Cardiac fibroblast (primary cell): ENCODE data around the gene KCNJ1.

Experiments used
- DNase-seq, 2 donors: peaks; one replicate each; pipeline versions ENCODE4 v3.0.0 to v3.0.0-alpha.2; 2010; ENCODE audit warnings: low read depth in 2 of 2
- H3K4me3 ChIP-seq, 2 donors: replicated peaks in 1 of 2; 1 replicate in 1 of 2; 2 replicates in 1 of 2; pipeline ENCODE4 v1.5.1; 2011; ENCODE audit warnings: low read depth in 2 of 2, low read length in 2 of 2, mild to moderate bottlenecking in 2 of 2, moderate library complexity in 1 of 2
- TF ChIP-seq, protein P1 (sequence below): IDR thresholded peaks from one replicate; pipeline ENCODE4 v1.5.1; 2011; ENCODE audit warnings: low read depth, mild to moderate bottlenecking, low read length, inconsistent platforms

KCNJ1 gene

DNA sequence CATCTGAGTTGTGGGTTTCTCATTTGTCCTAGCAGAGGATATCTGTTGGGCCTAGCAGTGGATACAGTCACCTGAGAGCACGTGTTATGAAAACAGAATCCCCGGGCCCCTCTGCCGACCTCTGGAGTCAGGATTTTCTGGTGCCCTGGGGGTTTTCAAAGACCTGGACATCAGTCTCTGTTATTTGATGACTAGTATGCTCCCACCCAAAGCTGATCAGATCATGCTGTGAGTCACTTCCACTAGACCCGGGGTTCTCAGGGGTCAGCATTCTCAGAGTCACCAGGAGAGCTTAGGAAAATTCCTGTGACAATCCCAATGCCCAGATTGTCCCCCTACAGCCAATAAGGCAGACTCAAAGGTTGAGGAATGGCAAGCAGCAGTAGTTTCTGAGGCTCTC is 38.7 kb downstream of the KCNJ1 start:
- TF ChIP-seq, protein P1, sequence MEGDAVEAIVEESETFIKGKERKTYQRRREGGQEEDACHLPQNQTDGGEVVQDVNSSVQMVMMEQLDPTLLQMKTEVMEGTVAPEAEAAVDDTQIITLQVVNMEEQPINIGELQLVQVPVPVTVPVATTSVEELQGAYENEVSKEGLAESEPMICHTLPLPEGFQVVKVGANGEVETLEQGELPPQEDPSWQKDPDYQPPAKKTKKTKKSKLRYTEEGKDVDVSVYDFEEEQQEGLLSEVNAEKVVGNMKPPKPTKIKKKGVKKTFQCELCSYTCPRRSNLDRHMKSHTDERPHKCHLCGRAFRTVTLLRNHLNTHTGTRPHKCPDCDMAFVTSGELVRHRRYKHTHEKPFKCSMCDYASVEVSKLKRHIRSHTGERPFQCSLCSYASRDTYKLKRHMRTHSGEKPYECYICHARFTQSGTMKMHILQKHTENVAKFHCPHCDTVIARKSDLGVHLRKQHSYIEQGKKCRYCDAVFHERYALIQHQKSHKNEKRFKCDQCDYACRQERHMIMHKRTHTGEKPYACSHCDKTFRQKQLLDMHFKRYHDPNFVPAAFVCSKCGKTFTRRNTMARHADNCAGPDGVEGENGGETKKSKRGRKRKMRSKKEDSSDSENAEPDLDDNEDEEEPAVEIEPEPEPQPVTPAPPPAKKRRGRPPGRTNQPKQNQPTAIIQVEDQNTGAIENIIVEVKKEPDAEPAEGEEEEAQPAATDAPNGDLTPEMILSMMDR = no peak
- no peak overlapping the region for H3K4me3 ChIP-seq
- no peak for DNase-seq

DNA sequence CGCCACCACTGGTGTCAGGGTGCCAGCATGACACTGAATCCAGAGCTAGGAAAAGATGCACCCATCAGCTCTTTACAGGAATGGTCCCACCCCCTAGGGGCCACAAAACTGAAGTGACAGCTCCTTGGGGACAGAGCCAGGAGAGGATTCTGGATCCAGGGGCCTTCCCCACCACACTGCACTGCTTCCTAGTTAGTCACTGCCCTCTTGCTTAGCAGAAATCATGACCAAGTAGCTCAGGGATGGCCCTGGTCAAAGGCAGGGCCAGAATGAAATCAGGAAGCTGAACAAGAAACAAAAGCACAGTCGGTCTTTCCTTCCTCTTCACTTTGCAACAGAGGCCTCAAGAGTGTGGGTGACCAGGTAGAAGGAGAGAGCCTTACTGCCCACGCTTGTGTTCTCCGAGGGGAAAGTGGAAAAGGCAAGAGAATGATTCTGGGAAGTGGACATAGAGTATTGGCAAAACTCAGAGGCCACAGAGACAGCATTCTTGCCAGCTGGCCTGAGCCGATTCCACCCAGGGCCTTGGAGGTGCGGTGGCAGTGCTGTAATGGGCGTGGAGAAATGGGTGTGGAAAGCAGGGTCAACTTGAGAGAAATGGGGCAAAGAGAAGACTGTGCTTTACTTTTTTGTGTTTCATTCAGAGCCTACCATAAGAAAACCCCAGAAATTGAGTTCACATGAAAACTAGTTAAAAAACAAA is 39.8 kb downstream of the KCNJ1 start:
- TF ChIP-seq, protein P1 = no peak
- DNase-seq = no peak
- H3K4me3 ChIP-seq = no peak overlapping the region

DNA sequence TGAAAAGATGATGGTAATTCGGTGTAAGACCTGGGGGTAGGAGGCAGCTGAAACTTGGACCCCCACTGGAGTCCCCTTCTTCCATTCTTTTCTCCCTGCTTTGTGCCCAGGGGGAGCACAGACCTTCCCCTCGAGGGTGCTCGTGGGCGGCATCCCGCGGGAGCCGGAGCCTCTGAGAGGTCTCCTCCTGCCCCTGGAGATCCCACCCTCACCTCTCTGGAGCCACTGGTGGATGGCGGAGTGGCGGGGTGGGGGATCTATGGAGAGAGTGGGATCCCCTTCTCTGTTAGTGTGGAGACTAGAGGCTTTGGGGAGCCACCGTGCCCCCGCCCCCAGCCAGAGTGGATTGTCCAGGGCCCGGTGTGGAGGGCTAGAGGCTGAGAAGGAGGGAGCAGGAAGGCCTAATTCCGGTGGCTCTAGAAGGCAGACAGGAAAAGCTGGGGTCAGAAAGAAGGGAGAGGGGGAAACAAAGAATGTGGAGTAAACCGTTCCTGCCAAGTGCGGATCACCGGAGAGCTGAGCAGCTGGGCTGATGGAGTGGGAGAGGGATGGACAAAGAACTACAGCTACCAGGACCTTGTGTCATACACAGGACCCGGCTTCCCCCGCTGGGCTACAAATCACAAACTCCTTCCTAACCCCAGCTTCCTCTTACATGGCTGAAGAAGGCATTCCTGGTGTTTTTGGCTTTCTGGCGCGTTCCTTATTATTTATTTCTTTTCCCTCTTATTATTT is 41.9 kb downstream of the KCNJ1 start:
- H3K4me3 ChIP-seq = no peak overlapping the region
- TF ChIP-seq, protein P1 = no peak
- no peak for DNase-seq

DNA sequence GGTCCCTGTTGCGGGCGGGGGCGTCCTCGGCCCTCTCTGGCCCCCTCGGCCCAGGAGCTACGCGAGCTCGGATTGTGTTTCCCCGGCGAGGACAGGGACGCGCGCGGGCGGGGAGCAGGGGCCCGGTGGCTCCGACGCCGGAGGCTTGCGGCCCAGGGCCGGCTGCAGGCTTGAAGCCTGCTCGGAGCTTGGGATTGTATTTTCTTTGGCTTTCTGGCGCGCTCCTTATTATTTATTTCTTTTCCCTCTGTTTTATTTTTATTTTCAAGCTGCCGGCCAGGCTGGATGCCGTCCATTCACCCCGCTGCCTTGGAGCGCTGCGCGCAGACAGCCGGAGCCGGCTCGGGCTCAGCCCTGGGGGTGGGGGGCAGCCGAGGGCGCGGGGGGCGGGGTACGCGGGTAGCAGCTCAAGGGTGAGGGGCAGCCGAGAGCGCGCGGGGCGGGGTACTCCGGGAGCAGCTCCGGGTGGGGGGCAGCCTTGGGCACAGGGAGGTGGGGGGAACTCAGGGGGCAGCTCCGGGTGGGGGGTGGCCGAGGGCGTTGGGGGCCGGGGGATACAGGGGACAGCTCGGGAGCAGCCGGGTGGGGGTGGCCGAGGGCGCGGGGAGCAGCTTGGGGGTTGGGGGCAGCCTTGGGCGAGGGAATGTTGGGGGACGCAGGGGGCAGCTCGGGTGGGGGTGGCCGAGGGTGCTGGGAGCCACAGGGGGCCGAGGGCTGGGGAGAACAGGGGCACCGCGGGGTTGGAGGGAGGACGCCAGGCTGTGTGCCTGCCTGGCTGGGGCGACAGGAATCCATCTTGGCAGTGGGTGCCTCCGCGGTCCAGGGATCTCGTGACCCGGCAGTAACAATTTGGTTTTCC is 42.7 kb downstream of the KCNJ1 start:
- DNase-seq = peak in 1 of 2 donors; percentile 16
- TF ChIP-seq, protein P1 = no peak
- no peak overlapping the region for H3K4me3 ChIP-seq

DNA sequence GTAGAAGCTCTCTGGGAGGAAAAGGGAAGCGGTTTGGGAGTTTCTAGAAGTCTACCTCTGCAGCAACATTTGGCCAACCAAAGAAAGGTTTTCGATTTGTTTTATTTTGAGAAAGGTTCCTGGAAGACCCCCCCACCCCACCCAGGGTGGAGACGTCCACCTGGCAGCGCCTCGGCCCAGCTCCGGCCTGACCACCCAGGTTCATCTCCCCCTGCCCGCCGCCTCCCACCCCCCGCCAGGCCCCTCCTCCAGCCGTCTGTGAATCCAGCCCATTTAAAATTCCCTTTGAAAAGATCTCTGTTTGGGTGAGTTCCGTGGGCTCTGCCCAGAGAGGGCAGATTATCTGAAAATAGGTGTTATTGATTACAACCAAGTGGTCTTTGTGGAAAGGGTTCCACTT is 43.3 kb downstream of the KCNJ1 start:
- no peak overlapping the region for H3K4me3 ChIP-seq
- DNase-seq = no peak
- TF ChIP-seq, protein P1 = no peak

DNA sequence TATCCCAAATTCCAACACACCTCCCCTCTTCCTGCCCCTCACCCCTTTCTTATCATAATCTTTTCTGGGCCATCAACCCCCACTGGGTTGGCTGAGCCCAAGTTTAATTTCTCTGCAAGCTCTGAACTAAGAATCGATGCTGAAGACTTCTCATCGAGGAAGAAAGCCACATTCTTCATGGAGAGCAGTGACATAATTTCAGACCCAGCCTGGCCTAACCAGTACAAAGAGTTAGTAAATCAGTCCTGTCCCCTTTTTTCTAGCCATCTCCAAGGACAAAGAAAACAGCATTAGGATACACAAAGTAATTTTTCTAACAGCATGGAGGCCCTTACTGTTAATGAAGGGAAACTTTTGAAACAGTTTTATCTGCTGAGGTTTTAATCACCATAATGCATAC is 45.0 kb downstream of the KCNJ1 start:
- TF ChIP-seq, protein P1 = no peak
- H3K4me3 ChIP-seq = no peak overlapping the region
- no peak for DNase-seq
